Gastrocnemius medialis (tissue), 4 donors: Measurements from ENCODE around the gene CTIF. TPM values are rescaled to one million over a fixed set of nuclear protein-coding genes. Genes with fewer than 3 reads are reported as not detected.

Experiments used
- ATAC-seq, 2 donors: fragments of 150-250 bp; one replicate each; pipeline ENCODE4 v1.9.1; 2016
- DNase-seq, 2 donors: peaks; one replicate each; pipeline ENCODE4 v3.0.0-alpha.2; 2019
- H3K27ac ChIP-seq, 4 donors: fragments of 200-600 bp; sonication (generic); 1 replicate in 1 of 4; 2 replicates in 3 of 4; pipeline ENCODE4 v1.5.1; 2016 to 2018; ENCODE audit warnings: mild to moderate bottlenecking in 2 of 4, moderate library complexity in 1 of 4
- H3K27me3 ChIP-seq, 3 donors: fragments of 200-600 bp; sonication (generic) in 2 of 3; 1 replicate in 1 of 3; 2 replicates in 2 of 3; pipeline versions ENCODE4 v1.5.1 to v1.6.0; 2016 to 2019; ENCODE audit warnings: mild to moderate bottlenecking in 1 of 3, moderate library complexity in 1 of 3
- H3K36me3 ChIP-seq, 2 donors: fragments of 200-600 bp; sonication (generic) in 1 of 2; one replicate each; pipeline ENCODE4 v1.5.1; 2017 to 2018
- H3K4me1 ChIP-seq, 2 donors: fragments of 200-600 bp; sonication (generic) in 1 of 2; one replicate each; pipeline ENCODE4 v1.5.1; 2016 to 2017; ENCODE audit warnings: mild to moderate bottlenecking in 2 of 2
- H3K4me3 ChIP-seq, 4 donors: fragments of 200-600 bp; sonication (generic) in 3 of 4; 1 replicate in 1 of 4; 2 replicates in 3 of 4; pipeline ENCODE4 v1.5.1; 2016 to 2019; ENCODE audit warnings: mild to moderate bottlenecking in 2 of 4
- H3K9me3 ChIP-seq, 3 donors: fragments of 200-600 bp; sonication (generic) in 2 of 3; 1 replicate in 1 of 3; 2 replicates in 2 of 3; pipeline ENCODE4 v1.5.1; 2016 to 2019
- CTCF ChIP-seq, 5 experiments: fragments of 450-650 bp in 3 of 5; fragments of 200-600 bp in 2 of 5; sonication (generic) in 2 of 5; IDR thresholded peaks in 4 of 5; conservative IDR thresholded peaks in 1 of 5; 1 replicate in 4 of 5; 2 replicates in 1 of 5; pipeline ENCODE4 v1.5.1; 2016 to 2019; ENCODE audit warnings: antibody characterized with exemption in 5 of 5, mild to moderate bottlenecking in 3 of 5, moderate library complexity in 3 of 5
- POLR2A ChIP-seq, 2 donors: fragments of 450-650 bp; IDR thresholded peaks; one replicate each; pipeline ENCODE4 v1.6.1; 2017; ENCODE audit warnings: antibody characterized with exemption in 2 of 2, mild to moderate bottlenecking in 2 of 2, moderate library complexity in 2 of 2
- in situ Hi-C, 4 donors: fragments of 200-750 bp; cut with MboI; loops; one replicate each; pipeline versions ENCODE4 v1.15.0 to v1.8.0; 2017; ENCODE audit warnings: low sequenced_read_pairs in 4 of 4
- intact Hi-C: fragments of 100-400 bp; cut with DNase I; formaldehyde crosslinking; loops from one replicate; pipeline ENCODE4 v1.15.1; 2023; ENCODE audit warnings: low total_unique reads
- total RNA-seq, 4 donors: library from RNA; depleted of rRNA; stranded (reverse); fragments of >200 nt; gene quantifications; one replicate each; pipeline versions ENCODE4 v1.1.0 to v1.2.3, GENCODE V29; 2016

Gene CTIF
- total RNA-seq, 4 donors from 2014 or later, result 20.2 to 35.4 (median 23.1) TPM

DNA sequence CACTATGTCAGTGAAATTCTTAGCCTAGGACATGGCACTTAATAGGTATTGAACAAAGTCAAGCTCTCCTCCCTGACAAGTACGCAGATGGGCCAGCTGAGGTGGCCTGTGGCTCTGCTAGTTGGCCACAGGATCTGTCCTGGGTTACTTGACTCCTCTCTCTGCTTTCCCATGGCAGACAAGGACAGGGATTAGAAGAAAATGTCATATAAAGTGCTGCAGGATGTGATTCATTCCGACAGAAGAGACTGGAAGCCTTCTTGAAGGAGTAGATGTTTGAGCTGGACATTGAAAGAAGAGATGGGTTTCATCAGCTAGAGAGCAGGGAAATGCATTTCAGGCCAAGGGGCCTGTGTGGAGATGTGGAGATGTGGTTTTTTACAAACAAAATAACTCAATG, 365.3 kb downstream of the CTIF start:
- in situ Hi-C loops, result no loop called here
- Histone ChIP-seq H3K27me3 (no peaks in the 10 kb centered on the region), H3K4me1 (peaks cover 6 to 11% of the 10 kb centered on the region in 2 donors), H3K27ac (no peak overlapping the region), H3K36me3 (no peaks in the 10 kb centered on the region), H3K9me3 (no peaks in the 10 kb centered on the region), H3K4me3 (no peak overlapping the region)
- no peak for TF ChIP-seq CTCF (IDR thresholded peaks at IDR 0.05 in 4 of 5, conservative IDR thresholded peaks at IDR 0.05 in 1 of 5)
- no peak for TF ChIP-seq POLR2A (IDR thresholded peaks at IDR 0.05)
- DNase-seq (no peak), ATAC-seq (no peak)
- intact Hi-C loops, result no loop called here

DNA sequence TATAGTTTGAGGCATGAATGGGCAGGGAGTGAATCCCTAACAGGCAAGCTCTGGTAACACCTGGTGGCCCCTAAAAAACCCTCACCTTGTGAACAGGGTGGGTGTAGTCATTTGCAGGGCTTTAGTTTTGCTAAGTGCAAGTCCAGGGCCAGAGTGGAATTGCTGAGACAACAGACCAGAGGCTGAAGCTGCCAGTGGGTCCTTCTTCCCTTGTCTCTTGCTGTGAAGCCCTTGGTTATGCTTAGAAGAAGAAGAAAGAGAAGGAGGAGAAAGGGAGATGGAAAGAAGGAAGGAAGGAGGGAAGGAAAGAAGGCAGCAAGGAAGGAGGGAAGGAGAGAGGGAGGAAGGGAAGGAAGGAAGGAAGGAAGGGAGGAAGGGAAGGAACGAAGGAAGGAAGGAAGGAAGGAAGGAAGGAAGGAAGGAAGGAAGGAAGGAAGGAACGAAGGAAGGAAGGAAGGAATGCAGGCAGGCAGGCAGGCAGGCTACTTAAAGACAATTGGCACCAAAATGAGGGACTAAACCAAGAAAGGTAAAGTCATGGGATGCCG, 366.1 kb downstream of the CTIF start:
- DNase-seq (no peak), ATAC-seq (no peak)
- H3K27me3 ChIP-seq, result no peaks in the 10 kb centered on the region
- in situ Hi-C loops (no loop called here), intact Hi-C loops (no loop called here)
- no peak overlapping the region for H3K4me3 ChIP-seq
- peaks cover 6 to 11% of the 10 kb centered on the region in 2 donors for H3K4me1 ChIP-seq
- no peak for TF ChIP-seq CTCF (IDR thresholded peaks at IDR 0.05 in 4 of 5, conservative IDR thresholded peaks at IDR 0.05 in 1 of 5)
- TF ChIP-seq POLR2A (IDR thresholded peaks at IDR 0.05), result no peak
- H3K27ac ChIP-seq, result no peak overlapping the region
- no peaks in the 10 kb centered on the region for H3K9me3 ChIP-seq
- no peaks in the 10 kb centered on the region for H3K36me3 ChIP-seq

- Histone ChIP-seq H3K27me3 (no peaks in the 10 kb centered on the region), H3K4me1 (peaks cover 6 to 11% of the 10 kb centered on the region in 2 donors), H3K27ac (no peak overlapping the region), H3K36me3 (no peaks in the 10 kb centered on the region), H3K4me3 (no peak overlapping the region), H3K9me3 (no peaks in the 10 kb centered on the region)
- ATAC-seq (no peak), DNase-seq (no peak)
- TF ChIP-seq CTCF (IDR thresholded peaks at IDR 0.05 in 4 of 5, conservative IDR thresholded peaks at IDR 0.05 in 1 of 5) (no peak), POLR2A (IDR thresholded peaks at IDR 0.05) (no peak)
- intact Hi-C loops, result no loop called here
- in situ Hi-C loops, result no loop called here
These were observed 366.7 kb downstream of the CTIF start for GRCh38 chr18:48905513-48905912.

GRCh38 chr18:48908916-48909315, 370.1 kb downstream of the CTIF start:
- Histone ChIP-seq H3K36me3 (no peaks in the 10 kb centered on the region), H3K4me1 (no peaks in the 10 kb centered on the region), H3K9me3 (no peaks in the 10 kb centered on the region), H3K27me3 (no peaks in the 10 kb centered on the region), H3K27ac (no peak overlapping the region), H3K4me3 (no peak overlapping the region)
- ATAC-seq (no peak), DNase-seq (no peak)
- in situ Hi-C loops, result no loop called here
- intact Hi-C loops, result no loop called here
- TF ChIP-seq CTCF (IDR thresholded peaks at IDR 0.05 in 4 of 5, conservative IDR thresholded peaks at IDR 0.05 in 1 of 5) (no peak), POLR2A (IDR thresholded peaks at IDR 0.05) (no peak)

DNA sequence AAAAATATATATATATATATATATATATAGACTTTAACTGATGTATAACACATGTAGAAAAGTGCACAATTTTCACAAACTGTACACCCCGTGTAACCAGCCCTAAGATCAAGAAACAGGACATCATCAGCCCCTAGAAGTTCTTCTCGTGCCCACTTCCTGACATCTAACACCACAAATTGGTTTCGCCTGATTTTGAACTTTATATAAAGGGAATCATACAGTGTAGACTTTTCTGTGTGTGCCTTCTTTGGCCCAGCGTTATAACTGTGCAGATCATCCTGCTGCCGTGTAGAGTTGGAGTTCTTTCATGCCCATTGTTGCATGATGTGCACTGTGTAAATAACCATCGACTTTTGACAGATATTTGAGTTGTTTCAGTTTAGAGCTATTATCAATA, 370.9 kb downstream of the CTIF start:
- ATAC-seq, result no peak
- intact Hi-C loops, result no loop called here

More for the DNA sequence above, 370.9 kb downstream of the CTIF start:
- H3K27me3 ChIP-seq, result no peaks in the 10 kb centered on the region
- no peak overlapping the region for H3K4me3 ChIP-seq
- in situ Hi-C loops, result no loop called here
- H3K9me3 ChIP-seq, result no peaks in the 10 kb centered on the region
- no peaks in the 10 kb centered on the region for H3K36me3 ChIP-seq
- no peaks in the 10 kb centered on the region for H3K4me1 ChIP-seq
- no peak overlapping the region for H3K27ac ChIP-seq
- TF ChIP-seq CTCF (IDR thresholded peaks at IDR 0.05 in 4 of 5, conservative IDR thresholded peaks at IDR 0.05 in 1 of 5) (no peak), POLR2A (IDR thresholded peaks at IDR 0.05) (no peak)
- no peak for DNase-seq
